K562 (cell line): ENCODE data around the gene RGS6.

Experiments used
- ELF1 ChIP-seq: fragments of 200-800 bp; sonication (Bioruptor generic); IDR thresholded peaks from 2 replicates; pipeline ENCODE4 v1.6.1; 2016; ENCODE audit warnings: missing genetic modification characterization, missing compliant biosample characterization
- EZH2 ChIP-seq: IDR thresholded peaks from 2 replicates; pipeline ENCODE4 v1.6.1; 2012; ENCODE audit warnings: low read depth, mild to moderate bottlenecking, inconsistent platforms, low read length, borderline replicate concordance
- RBM17 ChIP-seq: fragments of 200-400 bp; formaldehyde crosslinking; IDR thresholded peaks from 2 replicates; pipeline ENCODE4 v1.6.1; 2017; ENCODE audit warnings: low read depth, mild to moderate bottlenecking, low read length, borderline replicate concordance
- TF ChIP-seq, protein P1 (sequence below), 3 experiments: IDR thresholded peaks in 2 of 3; conservative IDR thresholded peaks in 1 of 3; 2 replicates each; pipeline ENCODE4 v1.5.1; 2011 to 2012; ENCODE audit warnings: low read length in 3 of 3, mild to moderate bottlenecking in 3 of 3, control low read depth in 2 of 3, improper control_type of control experiment in 1 of 3, inconsistent platforms in 1 of 3, low read depth in 1 of 3, mixed read lengths in 1 of 3, moderate library complexity in 1 of 3; ENCODE audit not compliant: insufficient read depth in 2 of 3
- TF ChIP-seq, protein P2 (sequence below): sonication (generic); formaldehyde crosslinking; IDR thresholded peaks from 2 replicates; pipeline ENCODE4 v1.5.0; 2020; ENCODE audit warnings: missing genetic modification reagents
- TF ChIP-seq, protein P3 (sequence below): fragments of 450-650 bp; conservative IDR thresholded peaks from 2 replicates; pipeline ENCODE4 v1.6.1; 2016; ENCODE audit warnings: missing genetic modification characterization, low read depth, mild to moderate bottlenecking, control low read depth, missing compliant biosample characterization
- TF ChIP-seq, protein P4 (sequence below): sonication (generic); formaldehyde crosslinking; IDR thresholded peaks from 2 replicates; pipeline ENCODE4 v1.8.1; 2023; ENCODE audit warnings: mild to moderate bottlenecking, missing genetic modification reagents, moderate library complexity

DNA sequence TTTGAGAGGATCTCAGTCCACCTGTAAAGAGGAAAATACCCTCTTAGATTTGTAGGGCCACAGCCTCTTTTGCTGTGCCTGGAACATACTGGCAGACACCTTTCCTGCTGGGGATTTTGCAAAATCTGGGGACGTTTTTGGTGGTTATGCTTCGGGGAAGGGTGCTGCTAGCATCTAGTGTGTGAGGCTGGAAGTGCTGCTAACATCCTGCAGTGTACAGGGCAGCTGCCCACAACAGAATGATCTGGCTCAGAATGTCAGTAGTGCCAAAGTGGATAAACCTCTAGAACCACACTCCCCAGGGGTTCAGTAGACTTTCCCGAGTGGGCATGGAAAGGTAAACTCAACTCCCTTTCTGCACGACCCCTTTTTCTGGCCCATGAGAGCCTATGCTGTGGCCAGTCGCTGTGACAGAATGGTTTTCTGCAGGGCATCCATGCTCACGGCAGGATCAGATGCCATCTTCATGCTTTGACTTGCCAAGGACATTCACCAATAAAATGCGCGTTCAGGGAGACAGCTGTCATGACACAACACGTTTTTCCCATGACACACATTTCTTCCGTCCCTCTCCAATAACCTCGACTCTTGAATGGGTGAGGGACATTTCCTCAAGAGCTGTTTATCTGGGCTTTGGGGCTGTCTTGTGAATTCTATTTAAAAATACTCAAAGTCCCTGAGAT, 240.9 kb downstream of the RGS6 start:
- TF ChIP-seq, protein P1, sequence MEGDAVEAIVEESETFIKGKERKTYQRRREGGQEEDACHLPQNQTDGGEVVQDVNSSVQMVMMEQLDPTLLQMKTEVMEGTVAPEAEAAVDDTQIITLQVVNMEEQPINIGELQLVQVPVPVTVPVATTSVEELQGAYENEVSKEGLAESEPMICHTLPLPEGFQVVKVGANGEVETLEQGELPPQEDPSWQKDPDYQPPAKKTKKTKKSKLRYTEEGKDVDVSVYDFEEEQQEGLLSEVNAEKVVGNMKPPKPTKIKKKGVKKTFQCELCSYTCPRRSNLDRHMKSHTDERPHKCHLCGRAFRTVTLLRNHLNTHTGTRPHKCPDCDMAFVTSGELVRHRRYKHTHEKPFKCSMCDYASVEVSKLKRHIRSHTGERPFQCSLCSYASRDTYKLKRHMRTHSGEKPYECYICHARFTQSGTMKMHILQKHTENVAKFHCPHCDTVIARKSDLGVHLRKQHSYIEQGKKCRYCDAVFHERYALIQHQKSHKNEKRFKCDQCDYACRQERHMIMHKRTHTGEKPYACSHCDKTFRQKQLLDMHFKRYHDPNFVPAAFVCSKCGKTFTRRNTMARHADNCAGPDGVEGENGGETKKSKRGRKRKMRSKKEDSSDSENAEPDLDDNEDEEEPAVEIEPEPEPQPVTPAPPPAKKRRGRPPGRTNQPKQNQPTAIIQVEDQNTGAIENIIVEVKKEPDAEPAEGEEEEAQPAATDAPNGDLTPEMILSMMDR (IDR thresholded peaks at IDR 0.05 in 2 of 3, conservative IDR thresholded peaks at IDR 0.05 in 1 of 3; ENCODE audit: insufficient read depth in 2 of 3, low read depth in 1 of 3, low read length in 3 of 3), result no peak
- TF ChIP-seq RBM17 (no peak), EZH2 (no peak), ELF1 (tag) (no peak)
- TF ChIP-seq, protein P2, sequence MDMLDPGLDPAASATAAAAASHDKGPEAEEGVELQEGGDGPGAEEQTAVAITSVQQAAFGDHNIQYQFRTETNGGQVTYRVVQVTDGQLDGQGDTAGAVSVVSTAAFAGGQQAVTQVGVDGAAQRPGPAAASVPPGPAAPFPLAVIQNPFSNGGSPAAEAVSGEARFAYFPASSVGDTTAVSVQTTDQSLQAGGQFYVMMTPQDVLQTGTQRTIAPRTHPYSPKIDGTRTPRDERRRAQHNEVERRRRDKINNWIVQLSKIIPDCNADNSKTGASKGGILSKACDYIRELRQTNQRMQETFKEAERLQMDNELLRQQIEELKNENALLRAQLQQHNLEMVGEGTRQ, result no peak
- TF ChIP-seq, protein P3, sequence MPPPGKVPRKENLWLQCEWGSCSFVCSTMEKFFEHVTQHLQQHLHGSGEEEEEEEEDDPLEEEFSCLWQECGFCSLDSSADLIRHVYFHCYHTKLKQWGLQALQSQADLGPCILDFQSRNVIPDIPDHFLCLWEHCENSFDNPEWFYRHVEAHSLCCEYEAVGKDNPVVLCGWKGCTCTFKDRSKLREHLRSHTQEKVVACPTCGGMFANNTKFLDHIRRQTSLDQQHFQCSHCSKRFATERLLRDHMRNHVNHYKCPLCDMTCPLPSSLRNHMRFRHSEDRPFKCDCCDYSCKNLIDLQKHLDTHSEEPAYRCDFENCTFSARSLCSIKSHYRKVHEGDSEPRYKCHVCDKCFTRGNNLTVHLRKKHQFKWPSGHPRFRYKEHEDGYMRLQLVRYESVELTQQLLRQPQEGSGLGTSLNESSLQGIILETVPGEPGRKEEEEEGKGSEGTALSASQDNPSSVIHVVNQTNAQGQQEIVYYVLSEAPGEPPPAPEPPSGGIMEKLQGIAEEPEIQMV (tag), result no peak
- TF ChIP-seq, protein P4, sequence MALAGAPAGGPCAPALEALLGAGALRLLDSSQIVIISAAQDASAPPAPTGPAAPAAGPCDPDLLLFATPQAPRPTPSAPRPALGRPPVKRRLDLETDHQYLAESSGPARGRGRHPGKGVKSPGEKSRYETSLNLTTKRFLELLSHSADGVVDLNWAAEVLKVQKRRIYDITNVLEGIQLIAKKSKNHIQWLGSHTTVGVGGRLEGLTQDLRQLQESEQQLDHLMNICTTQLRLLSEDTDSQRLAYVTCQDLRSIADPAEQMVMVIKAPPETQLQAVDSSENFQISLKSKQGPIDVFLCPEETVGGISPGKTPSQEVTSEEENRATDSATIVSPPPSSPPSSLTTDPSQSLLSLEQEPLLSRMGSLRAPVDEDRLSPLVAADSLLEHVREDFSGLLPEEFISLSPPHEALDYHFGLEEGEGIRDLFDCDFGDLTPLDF, result no peak
